Activated naive CD4-positive, alpha-beta T cell treated with anti-CD3 and anti-CD28 coated beads, Interleukin-2, amount 10 ng/mL, durations not matched to agents 7 days and 5 days (primary cell): ENCODE measurements around the gene IL1RAPL1.

Experiments used
- CTCF ChIA-PET: fragments of 350-600 bp; sonication (Branson Sonifier 250); formaldehyde crosslinking; loops from one replicate; lab custom pipeline; 2021; ENCODE audit warnings: antibody characterized with exemption; lab: Charles Lee
- DNase-seq: peaks from one replicate; pipeline ENCODE4 v3.0.0-alpha.2; 2020
- H3K27ac Mint-ChIP-seq: one replicate; pipeline ENCODE4 v1.8.0; 2021; ENCODE audit warnings: mild to moderate bottlenecking, moderate library complexity, mixed read lengths
- H3K27me3 Mint-ChIP-seq: one replicate; pipeline ENCODE4 v1.8.0; 2021; ENCODE audit warnings: mild to moderate bottlenecking, mixed read lengths
- H3K36me3 Mint-ChIP-seq: one replicate; pipeline ENCODE4 v1.8.0; 2021; ENCODE audit warnings: mixed read lengths
- H3K4me1 Mint-ChIP-seq: one replicate; pipeline ENCODE4 v1.8.0; 2021; ENCODE audit warnings: mixed read lengths
- H3K4me3 Mint-ChIP-seq: one replicate; pipeline ENCODE4 v1.8.0; 2021; ENCODE audit warnings: mild to moderate bottlenecking, moderate library complexity, mixed read lengths
- H3K9me3 Mint-ChIP-seq: one replicate; pipeline ENCODE4 v1.8.0; 2021; ENCODE audit warnings: mixed read lengths

The IL1RAPL1 gene

GRCh38 chrX:29542152-29542551 is 954.9 kb downstream of the IL1RAPL1 start:
- no peaks in the 10 kb centered on the region for H3K4me1 Mint-ChIP-seq
- H3K9me3 Mint-ChIP-seq, result no peaks in the 10 kb centered on the region
- H3K4me3 Mint-ChIP-seq, result no peak overlapping the region
- no peaks in the 10 kb centered on the region for H3K27me3 Mint-ChIP-seq
- CTCF ChIA-PET, result no interaction called here
- no peak for DNase-seq
- H3K27ac Mint-ChIP-seq, result no peak overlapping the region
- no peaks in the 10 kb centered on the region for H3K36me3 Mint-ChIP-seq

DNA sequence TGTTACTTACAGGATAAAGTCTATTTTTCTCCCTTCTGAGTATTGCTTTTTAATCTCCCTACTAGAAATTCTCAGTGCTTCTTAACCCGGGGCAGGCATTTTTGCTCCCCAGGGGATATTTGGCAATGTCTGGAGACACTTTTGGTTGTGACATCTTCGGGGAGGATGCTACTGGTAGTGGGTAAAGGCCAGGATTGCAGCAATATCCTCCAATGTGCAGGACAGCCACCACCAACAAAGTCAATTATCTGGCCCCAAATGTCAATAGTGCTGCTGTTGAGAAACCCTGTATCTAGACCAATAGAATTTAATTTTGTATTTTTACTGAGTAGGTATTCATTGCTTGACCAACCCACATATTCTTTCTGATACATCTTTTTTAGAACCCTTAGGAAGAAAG is 958.6 kb downstream of the IL1RAPL1 start:
- Mint-ChIP-seq H3K27me3 (no peaks in the 10 kb centered on the region), H3K4me3 (no peak overlapping the region), H3K36me3 (no peaks in the 10 kb centered on the region), H3K27ac (no peak overlapping the region), H3K4me1 (no peaks in the 10 kb centered on the region), H3K9me3 (no peaks in the 10 kb centered on the region)
- DNase-seq, result no peak
- CTCF ChIA-PET, result no interaction called here

- Mint-ChIP-seq H3K27me3 (no peaks in the 10 kb centered on the region), H3K4me1 (no peaks in the 10 kb centered on the region), H3K36me3 (no peaks in the 10 kb centered on the region), H3K9me3 (no peaks in the 10 kb centered on the region), H3K4me3 (no peak overlapping the region), H3K27ac (no peak overlapping the region)
- CTCF ChIA-PET, result no interaction called here
- DNase-seq, result no peak
Measured at GRCh38 chrX:29547877-29548276, 960.6 kb downstream of the IL1RAPL1 start.

GRCh38 chrX:29553542-29553941 is 966.3 kb downstream of the IL1RAPL1 start:
- no peaks in the 10 kb centered on the region for H3K4me1 Mint-ChIP-seq

DNA sequence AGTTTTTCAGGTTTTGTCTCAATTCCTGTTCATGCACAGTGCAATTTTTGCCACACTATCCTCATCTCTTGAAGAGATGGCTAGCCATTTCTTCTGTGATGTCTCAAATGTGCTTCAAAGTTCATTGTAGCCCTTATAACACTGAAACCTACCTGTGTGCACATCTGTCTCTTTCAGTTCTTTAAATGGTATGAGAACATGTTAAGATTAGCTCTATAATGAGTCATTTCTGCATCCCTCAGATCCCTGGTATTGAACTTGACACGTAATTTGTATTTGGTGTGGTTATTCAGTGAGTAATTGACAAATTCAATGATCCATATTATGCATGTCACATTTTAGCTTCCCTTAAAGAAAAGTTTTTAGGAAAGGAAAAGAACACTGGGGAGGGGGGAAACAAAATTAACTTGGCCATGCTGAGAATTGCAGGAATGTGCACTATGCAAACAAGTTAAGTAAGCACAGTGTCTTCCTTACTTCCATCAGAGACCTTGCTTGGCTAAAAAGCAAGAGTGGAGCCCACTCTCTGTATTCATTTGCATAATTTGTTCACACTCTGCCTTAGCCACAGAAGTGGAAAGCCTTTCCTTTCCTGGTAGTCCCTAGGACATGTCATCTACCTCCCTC is 968.3 kb downstream of the IL1RAPL1 start:
- Mint-ChIP-seq H3K4me1 (no peaks in the 10 kb centered on the region), H3K36me3 (no peaks in the 10 kb centered on the region), H3K4me3 (no peak overlapping the region)

More at GRCh38 chrX:29553542-29553941, 966.3 kb downstream of the IL1RAPL1 start:
- H3K4me3 Mint-ChIP-seq, result no peak overlapping the region
- no peaks in the 10 kb centered on the region for H3K9me3 Mint-ChIP-seq
- CTCF ChIA-PET, result no interaction called here
- no peak overlapping the region for H3K27ac Mint-ChIP-seq
- H3K27me3 Mint-ChIP-seq, result no peaks in the 10 kb centered on the region
- no peaks in the 10 kb centered on the region for H3K36me3 Mint-ChIP-seq
- no peak for DNase-seq

DNA sequence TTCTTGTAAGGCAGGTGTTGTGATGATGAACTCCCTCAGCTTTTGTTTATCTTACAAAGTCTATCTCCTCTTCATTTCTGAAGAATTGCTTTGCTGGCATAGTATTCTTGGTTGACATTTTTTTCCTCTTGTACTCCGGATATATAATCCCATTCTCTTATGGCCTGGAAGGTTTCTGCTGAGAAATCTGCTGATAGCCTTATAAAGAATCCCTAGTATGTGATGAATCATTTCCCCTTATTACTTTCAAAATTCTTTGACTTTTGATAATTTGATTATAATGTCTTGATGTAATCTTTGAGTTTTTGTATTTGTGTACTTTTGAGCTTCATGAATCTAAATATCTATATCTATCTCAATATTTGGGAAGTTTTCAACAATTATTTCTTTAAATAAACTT is 972.8 kb downstream of the IL1RAPL1 start:
- Mint-ChIP-seq H3K27me3 (no peaks in the 10 kb centered on the region), H3K36me3 (no peaks in the 10 kb centered on the region), H3K4me3 (no peak overlapping the region), H3K9me3 (peaks cover 5% of the 10 kb centered on the region), H3K4me1 (no peaks in the 10 kb centered on the region), H3K27ac (no peak overlapping the region)
- CTCF ChIA-PET, result no interaction called here
- no peak for DNase-seq

More for the DNA sequence above, 968.3 kb downstream of the IL1RAPL1 start:
- Mint-ChIP-seq H3K27ac (no peak overlapping the region), H3K9me3 (peaks cover 1% of the 10 kb centered on the region), H3K27me3 (no peaks in the 10 kb centered on the region)
- CTCF ChIA-PET, result no interaction called here
- DNase-seq, result no peak

DNA sequence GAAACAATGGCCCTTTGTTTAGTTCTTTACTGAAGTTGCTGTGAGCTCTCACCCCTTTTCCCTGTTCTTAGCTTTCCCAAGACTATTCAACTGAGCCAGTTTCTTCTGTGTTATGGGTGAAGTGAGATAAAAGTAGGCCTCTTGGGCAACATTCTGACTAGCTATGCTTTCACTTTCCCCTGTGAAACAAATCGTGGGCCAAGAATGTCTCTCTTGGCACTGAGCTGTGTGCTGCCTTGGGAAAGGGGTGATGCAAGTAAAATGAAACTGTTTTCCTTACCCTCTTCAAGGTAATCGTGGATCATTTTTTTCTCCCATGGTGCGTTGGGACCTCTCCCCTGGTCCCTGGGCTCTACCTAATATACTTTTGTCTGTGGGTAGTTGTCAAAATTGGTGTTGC is 974.2 kb downstream of the IL1RAPL1 start:
- no peaks in the 10 kb centered on the region for H3K4me1 Mint-ChIP-seq
- CTCF ChIA-PET, result no interaction called here
- H3K36me3 Mint-ChIP-seq, result no peaks in the 10 kb centered on the region
- peaks cover 5% of the 10 kb centered on the region for H3K9me3 Mint-ChIP-seq
- no peaks in the 10 kb centered on the region for H3K27me3 Mint-ChIP-seq
- no peak overlapping the region for H3K4me3 Mint-ChIP-seq
- H3K27ac Mint-ChIP-seq, result no peak overlapping the region
- DNase-seq, result no peak

DNA sequence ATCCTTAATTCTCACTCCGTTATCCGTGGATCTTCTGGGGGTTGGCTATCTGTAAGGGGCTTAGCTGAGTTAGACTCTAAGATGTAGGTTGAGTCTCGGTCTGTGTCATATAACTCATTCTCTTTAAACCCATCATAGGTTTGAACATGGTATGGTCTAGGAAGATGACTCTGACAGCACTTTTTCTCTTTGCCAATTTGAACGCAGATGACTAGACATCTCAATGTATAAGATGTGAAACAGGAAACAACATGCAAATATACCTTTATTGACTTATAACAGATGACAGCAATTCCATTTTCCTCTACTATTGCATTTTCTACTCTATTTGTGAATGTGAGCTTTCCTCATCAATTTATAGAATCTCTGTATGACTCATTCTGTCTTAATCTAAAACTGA is 993.3 kb downstream of the IL1RAPL1 start:
- Mint-ChIP-seq H3K9me3 (peaks cover 10% of the 10 kb centered on the region), H3K4me1 (no peaks in the 10 kb centered on the region), H3K27me3 (no peaks in the 10 kb centered on the region), H3K4me3 (no peak overlapping the region), H3K36me3 (no peaks in the 10 kb centered on the region), H3K27ac (no peak overlapping the region)
- CTCF ChIA-PET, result no interaction called here
- no peak for DNase-seq

GRCh38 chrX:29581223-29581622 is 994.0 kb downstream of the IL1RAPL1 start:
- no peak for DNase-seq
- Mint-ChIP-seq H3K4me1 (no peaks in the 10 kb centered on the region), H3K9me3 (peaks cover 10% of the 10 kb centered on the region), H3K27me3 (no peaks in the 10 kb centered on the region), H3K27ac (no peak overlapping the region), H3K4me3 (no peak overlapping the region), H3K36me3 (no peaks in the 10 kb centered on the region)
- CTCF ChIA-PET, result no interaction called here

GRCh38 chrX:29587107-29587506 is 999.9 kb downstream of the IL1RAPL1 start:
- Mint-ChIP-seq H3K36me3 (no peaks in the 10 kb centered on the region), H3K4me1 (no peaks in the 10 kb centered on the region), H3K27me3 (no peaks in the 10 kb centered on the region), H3K27ac (no peak overlapping the region), H3K4me3 (no peak overlapping the region), H3K9me3 (peaks cover 5% of the 10 kb centered on the region)
- CTCF ChIA-PET, result no interaction called here
- DNase-seq, result no peak

- Mint-ChIP-seq H3K36me3 (no peaks in the 10 kb centered on the region), H3K27me3 (no peaks in the 10 kb centered on the region), H3K27ac (no peak overlapping the region), H3K9me3 (no peaks in the 10 kb centered on the region), H3K4me3 (no peak overlapping the region), H3K4me1 (no peaks in the 10 kb centered on the region)
- CTCF ChIA-PET, result no interaction called here
- DNase-seq, result no peak
Measured at GRCh38 chrX:29590921-29591320, 1003.7 kb downstream of the IL1RAPL1 start.

DNA sequence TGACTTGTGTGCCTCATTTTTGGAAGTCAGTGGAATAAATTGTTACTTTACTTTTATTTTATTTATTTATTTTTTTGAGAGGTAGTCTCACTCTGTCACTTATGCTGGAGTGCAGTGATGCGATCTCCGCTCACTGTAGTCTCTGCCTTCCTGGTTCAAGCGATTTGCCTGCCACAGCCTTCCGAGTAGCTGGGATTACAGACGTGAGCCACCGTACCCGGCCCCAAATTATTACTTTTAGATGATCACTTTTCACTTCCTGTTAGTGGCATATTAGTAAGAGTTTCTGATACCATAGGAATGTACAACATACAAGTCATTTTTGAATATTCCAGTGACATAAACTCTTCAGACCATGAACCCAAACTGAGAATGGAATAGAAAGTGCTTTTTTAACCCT is 1017.1 kb downstream of the IL1RAPL1 start:
- no peak for DNase-seq
- CTCF ChIA-PET, result no interaction called here
- Mint-ChIP-seq H3K27me3 (no peaks in the 10 kb centered on the region), H3K36me3 (no peaks in the 10 kb centered on the region), H3K4me1 (no peaks in the 10 kb centered on the region), H3K9me3 (peaks cover 5% of the 10 kb centered on the region), H3K4me3 (no peak overlapping the region), H3K27ac (no peak overlapping the region)

DNA sequence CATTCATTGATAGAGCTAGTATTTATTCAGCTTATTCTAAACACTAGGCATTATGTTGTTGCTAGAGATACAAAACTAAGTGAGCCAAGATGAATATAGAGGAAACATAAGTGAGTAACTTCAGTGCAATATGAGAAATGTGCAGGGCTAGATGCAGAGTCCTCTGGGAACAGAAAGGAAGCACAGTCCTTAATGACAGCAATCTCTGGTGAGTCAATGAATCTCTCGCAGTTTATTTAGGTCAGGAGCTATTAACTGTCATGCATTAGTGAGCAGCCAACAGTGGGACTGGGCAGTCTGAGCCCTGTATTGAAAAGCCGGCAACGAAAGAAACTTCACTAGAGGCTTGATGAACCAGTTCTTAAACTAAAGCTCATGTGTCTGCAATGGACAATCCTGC is 1030.0 kb downstream of the IL1RAPL1 start:
- Mint-ChIP-seq H3K27ac (no peak overlapping the region), H3K36me3 (no peaks in the 10 kb centered on the region), H3K4me3 (no peak overlapping the region), H3K27me3 (no peaks in the 10 kb centered on the region), H3K4me1 (no peaks in the 10 kb centered on the region), H3K9me3 (peaks cover 2% of the 10 kb centered on the region)
- CTCF ChIA-PET, result no interaction called here
- no peak for DNase-seq

DNA sequence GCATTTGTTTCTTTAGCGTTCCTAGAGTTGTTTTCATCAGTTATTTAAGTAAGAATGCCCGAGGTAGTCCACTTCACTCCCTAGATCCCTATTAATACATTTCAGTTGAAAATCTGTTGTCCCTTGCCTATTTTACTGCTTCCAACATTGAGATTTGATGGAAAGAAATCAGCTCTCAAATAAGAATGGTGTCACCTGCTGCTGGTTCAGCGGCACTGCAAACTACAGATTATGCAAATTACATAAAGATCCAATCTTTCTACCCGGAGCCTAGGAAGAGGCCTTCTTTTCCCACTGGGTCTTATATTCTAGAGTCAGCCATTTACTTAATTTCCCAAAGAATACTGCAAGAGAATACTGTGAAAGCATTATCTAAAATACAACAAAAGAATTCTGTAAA is 1030.5 kb downstream of the IL1RAPL1 start:
- Mint-ChIP-seq H3K4me3 (no peak overlapping the region), H3K27ac (no peak overlapping the region), H3K36me3 (no peaks in the 10 kb centered on the region), H3K9me3 (peaks cover 2% of the 10 kb centered on the region), H3K4me1 (no peaks in the 10 kb centered on the region), H3K27me3 (no peaks in the 10 kb centered on the region)
- no peak for DNase-seq
- CTCF ChIA-PET, result no interaction called here

DNA sequence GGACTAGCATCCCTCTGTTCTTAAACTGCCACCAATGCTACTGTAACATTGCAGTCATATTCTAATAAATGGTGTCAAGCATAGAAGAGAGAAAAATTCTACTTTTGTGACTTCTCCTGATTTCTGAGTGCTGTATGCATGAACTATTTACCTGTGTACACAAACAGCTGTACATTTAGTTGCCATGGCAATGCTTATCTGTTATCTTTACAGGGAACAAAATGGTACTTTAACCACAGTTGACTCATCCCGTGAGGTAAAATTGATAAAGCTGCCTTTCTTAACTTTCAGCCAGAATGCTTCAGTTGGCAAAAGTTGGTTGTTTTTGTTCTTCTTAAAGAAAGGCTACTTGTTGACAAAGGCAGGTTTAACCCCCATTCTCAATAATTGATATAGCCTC is 1040.6 kb downstream of the IL1RAPL1 start:
- Mint-ChIP-seq H3K36me3 (no peaks in the 10 kb centered on the region), H3K9me3 (peaks cover 3% of the 10 kb centered on the region), H3K4me3 (no peak overlapping the region), H3K27ac (no peak overlapping the region), H3K27me3 (no peaks in the 10 kb centered on the region), H3K4me1 (no peaks in the 10 kb centered on the region)
- CTCF ChIA-PET, result no interaction called here
- DNase-seq, result no peak

- CTCF ChIA-PET, result no interaction called here
- DNase-seq, result no peak
- no peak overlapping the region for H3K27ac Mint-ChIP-seq
- H3K27me3 Mint-ChIP-seq, result no peaks in the 10 kb centered on the region
- no peaks in the 10 kb centered on the region for H3K36me3 Mint-ChIP-seq
- H3K4me3 Mint-ChIP-seq, result no peak overlapping the region
- no peaks in the 10 kb centered on the region for H3K4me1 Mint-ChIP-seq
- peaks cover 3% of the 10 kb centered on the region for H3K9me3 Mint-ChIP-seq
Measured at GRCh38 chrX:29634516-29634915, 1047.3 kb downstream of the IL1RAPL1 start.
